Measurements from ENCODE around the gene RTF1. TPM values are rescaled to one million over a fixed set of nuclear protein-coding genes. Genes with fewer than 3 reads are reported as not detected.

Gene RTF1
- total RNA-seq, 1 donor from 2014 or later, result 73.8 TPM

- H3K27me3 Mint-ChIP-seq (ENCODE audit: insufficient read depth, low read depth), result peaks cover 4% of the 10 kb centered on the region
Measured at GRCh38 chr15:41411031-41411430, 5.9 kb upstream of the RTF1 start.

GRCh38 chr15:41411441-41411840 lies 5.5 kb upstream of the RTF1 start:
- Mint-ChIP-seq H3K4me1 (peaks cover 8% of the 10 kb centered on the region), H3K27ac (no peak overlapping the region), H3K9me3 (no peaks in the 10 kb centered on the region)

More at GRCh38 chr15:41411031-41411430, 5.9 kb upstream of the RTF1 start:
- Histone ChIP-seq H3K27me3 (no peaks in the 10 kb centered on the region), H3K36me3 (no peaks in the 10 kb centered on the region), H4K20me1 (ENCODE audit: low read depth) (no peaks in the 10 kb centered on the region), H3K9ac (no peak overlapping the region), H3K27ac (no peak overlapping the region), H3K4me1 (peaks cover under 1% of the 10 kb centered on the region), H3F3A (ENCODE audit: low read depth) (no peaks in the 10 kb centered on the region), H3K9me3 (ENCODE audit: low read depth) (no peaks in the 10 kb centered on the region), H2AFZ (replicated peaks) (no peak overlapping the region), H3K4me3 (no peak overlapping the region), H3K4me2 (no peak overlapping the region), H3K79me2 (ENCODE audit: low read depth) (peaks cover 5% of the 10 kb centered on the region)
- no peak for TF ChIP-seq EZH2phosphoT487 (IDR thresholded peaks at IDR 0.05)
- TF ChIP-seq EZH2 (IDR thresholded peaks at IDR 0.05), result no peak
- no peak for TF ChIP-seq CTCF (IDR thresholded peaks at IDR 0.05)
- Mint-ChIP-seq H3K36me3 (no peaks in the 10 kb centered on the region), H3K4me1 (peaks cover 4% of the 10 kb centered on the region), H3K27ac (no peak overlapping the region), H3K4me3 (no peak overlapping the region), H3K9me3 (no peaks in the 10 kb centered on the region)
- DNase-seq (ENCODE audit: low spot score), result no peak

GRCh38 chr15:41416128-41416741 lies 660 bp upstream of the RTF1 start:
- Histone ChIP-seq H3K36me3 (no peaks in the 10 kb centered on the region), H3K4me1 (peaks cover 6% of the 10 kb centered on the region), H3K79me2 (ENCODE audit: low read depth) (peaks cover 53% of the 10 kb centered on the region), H3K27me3 (no peaks in the 10 kb centered on the region), H3K4me3 (peak overlapping the region; percentile 75), H3F3A (ENCODE audit: low read depth) (peaks cover 15% of the 10 kb centered on the region), H3K27ac (no peak overlapping the region), H2AFZ (replicated peaks) (peak overlapping the region; percentile 95), H3K9me3 (ENCODE audit: low read depth) (no peaks in the 10 kb centered on the region), H3K9ac (peak overlapping the region; percentile 49), H4K20me1 (ENCODE audit: low read depth) (peaks cover 42% of the 10 kb centered on the region), H3K4me2 (peak overlapping the region; percentile 85)
- Mint-ChIP-seq H3K27me3 (ENCODE audit: insufficient read depth, low read depth) (peaks cover 4% of the 10 kb centered on the region), H3K9me3 (no peaks in the 10 kb centered on the region), H3K27ac (peak overlapping the region; percentile 19), H3K4me1 (peaks cover 28% of the 10 kb centered on the region), H3K4me3 (peak overlapping the region; percentile 100), H3K36me3 (peaks cover 3% of the 10 kb centered on the region)
- DNase-seq (ENCODE audit: low spot score), result no peak
- TF ChIP-seq EZH2 (IDR thresholded peaks at IDR 0.05) (no peak), CTCF (IDR thresholded peaks at IDR 0.05) (no peak), EZH2phosphoT487 (IDR thresholded peaks at IDR 0.05) (no peak)

More at GRCh38 chr15:41411441-41411840, 5.5 kb upstream of the RTF1 start:
- no peak overlapping the region for H3K9ac ChIP-seq
- no peak overlapping the region for H3K4me3 ChIP-seq
- TF ChIP-seq EZH2 (IDR thresholded peaks at IDR 0.05), result no peak
- no peak for TF ChIP-seq CTCF (IDR thresholded peaks at IDR 0.05)
- TF ChIP-seq EZH2phosphoT487 (IDR thresholded peaks at IDR 0.05), result no peak
- H3K27me3 ChIP-seq, result no peaks in the 10 kb centered on the region
- peaks cover 4% of the 10 kb centered on the region for H3K27me3 Mint-ChIP-seq (ENCODE audit: insufficient read depth, low read depth)
- no peaks in the 10 kb centered on the region for H3K9me3 ChIP-seq (ENCODE audit: low read depth)
- H3K79me2 ChIP-seq (ENCODE audit: low read depth), result peaks cover 9% of the 10 kb centered on the region
- DNase-seq (ENCODE audit: low spot score), result no peak
- peaks cover 3% of the 10 kb centered on the region for H4K20me1 ChIP-seq (ENCODE audit: low read depth)
- H3K4me3 Mint-ChIP-seq, result no peak overlapping the region
- peaks cover under 1% of the 10 kb centered on the region for H3F3A ChIP-seq (ENCODE audit: low read depth)
- no peak overlapping the region for H3K4me2 ChIP-seq
- no peaks in the 10 kb centered on the region for H3K36me3 ChIP-seq
- no peaks in the 10 kb centered on the region for H3K36me3 Mint-ChIP-seq
- no peak overlapping the region for H2AFZ ChIP-seq (replicated peaks)
- no peak overlapping the region for H3K27ac ChIP-seq
- H3K4me1 ChIP-seq, result peaks cover 3% of the 10 kb centered on the region

Data from neural progenitor cell (in vitro differentiated cells).